PFSK-1 (cell line): ENCODE results near the gene MYBPH.

ENCODE experiments used
- FOXP2 ChIP-seq: optimal IDR thresholded peaks from 2 replicates; pipeline ENCODE3; 2011; ENCODE audit warnings: borderline replicate concordance, control low read depth, inconsistent platforms; ENCODE audit not compliant: insufficient read depth; ENCODE audit errors: extremely low read length, extremely low read depth
- POLR2AphosphoS5 ChIP-seq: IDR thresholded peaks from 2 replicates; pipeline ENCODE4 v1.6.1; 2012; ENCODE audit warnings: low read depth, mild to moderate bottlenecking, control low read depth, low read length, moderate library complexity
- SIN3A ChIP-seq: IDR thresholded peaks from 2 replicates; pipeline ENCODE4 v1.6.1; 2012; ENCODE audit warnings: mild to moderate bottlenecking, low read length, moderate library complexity, borderline replicate concordance; ENCODE audit not compliant: insufficient read depth
- TAF1 ChIP-seq: IDR thresholded peaks from 2 replicates; pipeline ENCODE4 v1.6.1; 2012; ENCODE audit warnings: low read length, control low read depth, borderline replicate concordance; ENCODE audit not compliant: insufficient read depth
- TF ChIP-seq, protein P1 (sequence below), 2 experiments: IDR thresholded peaks; 2 replicates each; pipeline versions ENCODE4 v1.6.1 to v1.8.0; 2011 to 2012; ENCODE audit warnings: low read depth in 2 of 2, low read length in 2 of 2, control low read depth in 1 of 2, inconsistent platforms in 1 of 2, mild to moderate bottlenecking in 1 of 2, moderate library complexity in 1 of 2; ENCODE audit not compliant: insufficient read depth in 1 of 2

The MYBPH gene

DNA sequence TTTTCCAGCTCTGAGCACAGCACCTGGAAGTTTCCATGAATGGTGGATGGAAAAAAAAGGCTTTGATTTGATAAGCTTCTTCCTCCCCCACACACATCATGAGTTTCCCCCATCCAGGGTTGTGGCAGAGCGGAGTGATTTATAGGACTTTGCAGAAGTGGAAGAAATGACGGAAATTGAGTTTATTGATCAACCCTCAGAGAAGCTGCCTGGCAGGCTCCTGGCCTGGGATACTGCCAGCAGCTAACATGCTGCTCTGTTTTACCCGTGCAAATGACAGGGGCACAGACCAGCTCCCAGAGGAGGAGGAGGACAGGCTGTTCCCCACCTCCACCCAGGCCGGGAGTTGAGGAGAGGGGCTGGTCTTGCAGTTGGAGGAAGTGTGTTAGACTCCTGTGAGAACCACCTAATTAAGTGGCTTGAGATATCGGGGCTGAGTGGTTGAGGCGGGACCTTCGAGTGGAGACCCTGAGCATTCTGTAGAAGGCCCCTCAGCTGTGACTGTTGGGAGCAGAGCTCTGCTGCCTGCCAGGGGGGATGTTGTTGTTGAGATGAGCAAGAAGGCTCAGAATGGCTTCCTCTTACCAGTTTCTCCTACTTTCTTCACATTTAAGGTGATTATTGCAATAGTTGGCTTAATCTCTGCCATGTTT lies 26.3 kb downstream of the MYBPH start:
- no peak for TF ChIP-seq TAF1
- no peak for TF ChIP-seq FOXP2
- TF ChIP-seq POLR2AphosphoS5 = no peak
- TF ChIP-seq, protein P1, sequence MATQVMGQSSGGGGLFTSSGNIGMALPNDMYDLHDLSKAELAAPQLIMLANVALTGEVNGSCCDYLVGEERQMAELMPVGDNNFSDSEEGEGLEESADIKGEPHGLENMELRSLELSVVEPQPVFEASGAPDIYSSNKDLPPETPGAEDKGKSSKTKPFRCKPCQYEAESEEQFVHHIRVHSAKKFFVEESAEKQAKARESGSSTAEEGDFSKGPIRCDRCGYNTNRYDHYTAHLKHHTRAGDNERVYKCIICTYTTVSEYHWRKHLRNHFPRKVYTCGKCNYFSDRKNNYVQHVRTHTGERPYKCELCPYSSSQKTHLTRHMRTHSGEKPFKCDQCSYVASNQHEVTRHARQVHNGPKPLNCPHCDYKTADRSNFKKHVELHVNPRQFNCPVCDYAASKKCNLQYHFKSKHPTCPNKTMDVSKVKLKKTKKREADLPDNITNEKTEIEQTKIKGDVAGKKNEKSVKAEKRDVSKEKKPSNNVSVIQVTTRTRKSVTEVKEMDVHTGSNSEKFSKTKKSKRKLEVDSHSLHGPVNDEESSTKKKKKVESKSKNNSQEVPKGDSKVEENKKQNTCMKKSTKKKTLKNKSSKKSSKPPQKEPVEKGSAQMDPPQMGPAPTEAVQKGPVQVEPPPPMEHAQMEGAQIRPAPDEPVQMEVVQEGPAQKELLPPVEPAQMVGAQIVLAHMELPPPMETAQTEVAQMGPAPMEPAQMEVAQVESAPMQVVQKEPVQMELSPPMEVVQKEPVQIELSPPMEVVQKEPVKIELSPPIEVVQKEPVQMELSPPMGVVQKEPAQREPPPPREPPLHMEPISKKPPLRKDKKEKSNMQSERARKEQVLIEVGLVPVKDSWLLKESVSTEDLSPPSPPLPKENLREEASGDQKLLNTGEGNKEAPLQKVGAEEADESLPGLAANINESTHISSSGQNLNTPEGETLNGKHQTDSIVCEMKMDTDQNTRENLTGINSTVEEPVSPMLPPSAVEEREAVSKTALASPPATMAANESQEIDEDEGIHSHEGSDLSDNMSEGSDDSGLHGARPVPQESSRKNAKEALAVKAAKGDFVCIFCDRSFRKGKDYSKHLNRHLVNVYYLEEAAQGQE (IDR thresholded peaks at IDR 0.05; ENCODE audit: insufficient read depth in 1 of 2, low read depth in 2 of 2, low read length in 2 of 2) = no peak
- no peak for TF ChIP-seq SIN3A

DNA sequence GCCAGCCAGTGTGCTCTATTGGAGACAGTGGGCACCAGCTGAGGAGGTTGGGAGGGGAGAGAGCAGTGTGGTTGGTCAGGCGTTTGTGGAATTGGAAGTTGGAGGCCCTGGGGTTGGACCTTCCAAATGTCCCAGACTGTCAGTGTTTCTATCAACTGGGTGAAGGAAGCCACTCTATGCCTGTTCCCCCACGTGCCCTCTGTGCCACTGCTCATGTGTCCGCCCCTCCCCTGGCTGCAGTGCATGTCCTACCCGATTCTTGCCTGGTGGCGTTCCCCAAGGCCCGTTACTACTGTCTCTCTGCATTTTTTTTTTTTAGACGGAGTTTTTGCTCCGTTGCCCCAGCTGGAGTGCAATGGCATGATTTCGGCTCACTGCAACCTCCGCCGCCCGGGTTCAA lies 27.0 kb downstream of the MYBPH start:
- TF ChIP-seq FOXP2 (no peak), SIN3A (no peak), POLR2AphosphoS5 (no peak), TAF1 (no peak)
- TF ChIP-seq, protein P1 (IDR thresholded peaks at IDR 0.05; ENCODE audit: insufficient read depth in 1 of 2, low read depth in 2 of 2, low read length in 2 of 2) = no peak

DNA sequence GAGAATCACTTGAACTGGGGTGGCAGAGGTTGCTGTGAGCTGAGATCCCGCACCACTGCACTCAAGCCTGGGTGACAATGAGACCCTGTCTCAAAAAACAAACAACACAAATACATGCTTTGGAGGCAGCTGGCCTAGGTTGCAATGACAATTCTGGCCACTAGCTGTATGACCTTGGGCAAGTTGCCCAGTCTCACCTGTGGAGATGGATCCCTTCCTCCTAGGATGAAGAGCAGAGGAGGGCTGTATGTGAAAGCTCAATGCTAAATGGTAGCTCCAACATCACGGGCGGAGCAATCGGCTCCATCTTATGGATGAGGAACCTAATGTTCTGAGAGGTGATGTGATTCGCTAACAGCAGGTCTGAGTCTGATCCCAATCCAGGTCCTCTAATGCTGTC lies 27.5 kb downstream of the MYBPH start:
- TF ChIP-seq SIN3A = no peak

DNA sequence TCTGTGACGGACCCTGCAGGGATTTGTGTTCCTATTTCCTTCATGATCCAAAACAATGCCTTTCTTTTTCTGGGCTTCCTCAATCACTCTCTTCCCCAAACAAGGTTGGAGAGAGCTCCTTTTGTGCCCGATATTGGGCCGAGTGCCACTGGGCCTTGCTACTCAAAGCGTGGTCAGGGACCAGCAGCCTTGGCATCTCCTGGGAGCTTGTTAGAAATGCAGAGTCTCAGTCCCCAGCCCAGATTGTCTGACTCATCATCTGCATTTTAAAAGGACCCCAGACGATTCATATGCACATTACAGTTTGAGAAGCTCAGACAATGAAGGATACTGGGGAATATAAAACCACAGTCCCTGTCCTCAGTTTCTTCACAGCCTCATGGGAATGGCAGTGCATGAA lies 28.2 kb downstream of the MYBPH start:
- TF ChIP-seq, protein P1 (IDR thresholded peaks at IDR 0.05; ENCODE audit: insufficient read depth in 1 of 2, low read depth in 2 of 2, low read length in 2 of 2) = no peak
- TF ChIP-seq FOXP2 (no peak), POLR2AphosphoS5 (no peak), SIN3A (no peak), TAF1 (no peak)

DNA sequence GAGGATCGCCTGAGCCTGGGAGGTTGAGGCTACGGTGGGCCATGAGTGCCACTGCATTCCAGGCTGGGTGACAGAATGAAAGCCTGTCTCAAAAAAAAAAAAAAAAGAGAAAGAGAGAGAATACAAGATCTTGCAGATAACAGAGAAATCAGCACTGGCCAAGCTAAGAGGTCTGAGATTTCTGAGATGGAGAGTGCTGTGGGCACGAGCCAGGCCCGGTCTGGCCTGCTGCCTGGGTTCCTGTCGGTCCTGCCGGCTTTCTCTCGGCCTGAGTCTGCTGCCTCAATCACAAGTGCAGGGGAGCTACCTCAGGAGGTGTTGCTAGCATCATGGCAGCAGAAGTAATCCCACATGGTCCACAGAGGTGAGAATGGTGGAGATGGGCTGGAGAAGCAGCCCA lies 29.1 kb downstream of the MYBPH start:
- TF ChIP-seq TAF1 (no peak), FOXP2 (no peak), SIN3A (no peak)
- TF ChIP-seq, protein P1 (IDR thresholded peaks at IDR 0.05; ENCODE audit: insufficient read depth in 1 of 2, low read depth in 2 of 2, low read length in 2 of 2) = no peak
